ENCODE measurements around the gene UGCG.
"Not testable (repeated sequence)": the region's sequence is repeated elsewhere in the genome, so short reads cannot be mapped to it uniquely, and the experiment has no call there.

UGCG gene

DNA sequence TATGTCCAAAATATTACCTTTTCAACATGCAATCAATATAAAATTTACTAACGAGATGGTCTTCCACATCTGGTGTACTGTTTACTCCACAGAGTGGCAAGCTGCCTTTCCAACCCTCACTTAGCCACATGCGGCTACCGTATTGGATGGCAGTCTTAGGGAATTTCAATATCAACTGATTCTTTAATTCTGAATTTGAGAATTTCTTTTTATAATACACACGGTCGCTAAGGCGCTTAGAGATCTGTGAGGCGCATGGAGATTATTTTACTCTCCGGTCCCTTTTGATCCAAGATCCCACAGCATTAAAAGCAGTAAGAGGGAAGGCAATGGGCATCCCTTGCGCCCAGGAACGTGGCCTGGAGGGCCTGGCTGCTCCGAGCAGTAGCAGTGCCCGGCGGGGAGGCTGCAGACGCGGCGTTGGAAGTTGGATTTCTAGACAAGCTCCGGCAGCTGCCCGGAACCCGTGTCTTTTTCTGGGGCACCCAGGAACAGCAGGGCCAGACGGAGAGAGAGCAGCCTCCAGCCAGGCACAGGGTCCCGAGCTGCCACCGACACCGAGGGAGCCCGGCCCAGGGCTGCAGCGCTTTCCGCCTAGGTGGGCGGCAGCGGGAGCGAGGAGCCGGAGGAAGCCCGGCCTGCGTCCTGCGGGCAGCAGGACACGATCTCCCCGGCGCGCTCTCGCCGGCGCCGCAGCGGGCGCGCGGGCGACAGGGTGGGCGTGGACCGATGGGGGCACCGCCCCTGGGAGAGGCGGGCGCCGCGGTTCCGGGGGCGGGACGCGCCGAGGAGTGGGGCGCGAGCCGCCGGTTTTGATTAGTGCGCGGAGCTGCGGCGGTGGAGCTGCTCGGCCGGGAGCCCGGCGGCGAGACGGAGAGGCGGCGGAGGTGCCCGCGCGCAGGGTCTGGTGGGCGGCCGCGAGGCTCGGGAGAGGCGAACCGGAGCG lies at the start of gene UGCG:
UGCG (plus strand) TSS at position 819 of the 946 bp plus-strand sequence. CDS start 402 bp downstream, outside the sequence.
- DNase-seq (ENCODE audit: low read depth in 2 of 2): peak; percentile 81 to 86

DNA sequence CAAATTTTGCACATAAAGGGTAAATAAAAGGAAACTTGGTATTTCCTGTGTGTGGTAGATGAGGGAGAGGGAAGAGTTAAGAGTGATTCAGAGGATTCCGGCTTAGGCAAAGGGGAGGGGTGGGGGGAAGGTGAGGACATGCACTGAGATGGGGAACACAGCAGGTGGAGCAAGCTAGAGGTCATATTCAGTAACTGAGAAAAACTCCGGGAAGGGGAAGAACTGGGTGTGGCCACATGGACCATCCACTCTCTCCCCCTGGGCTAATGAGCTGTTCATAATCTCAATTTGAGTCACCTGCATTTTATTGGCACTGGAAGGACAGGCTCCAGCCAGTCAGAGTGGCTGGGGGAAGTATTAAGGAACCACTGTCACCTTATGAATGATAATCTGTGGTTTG lies 45.1 kb upstream of the UGCG start:
- DNase-seq (ENCODE audit: low read depth in 2 of 2): no peak

DNA sequence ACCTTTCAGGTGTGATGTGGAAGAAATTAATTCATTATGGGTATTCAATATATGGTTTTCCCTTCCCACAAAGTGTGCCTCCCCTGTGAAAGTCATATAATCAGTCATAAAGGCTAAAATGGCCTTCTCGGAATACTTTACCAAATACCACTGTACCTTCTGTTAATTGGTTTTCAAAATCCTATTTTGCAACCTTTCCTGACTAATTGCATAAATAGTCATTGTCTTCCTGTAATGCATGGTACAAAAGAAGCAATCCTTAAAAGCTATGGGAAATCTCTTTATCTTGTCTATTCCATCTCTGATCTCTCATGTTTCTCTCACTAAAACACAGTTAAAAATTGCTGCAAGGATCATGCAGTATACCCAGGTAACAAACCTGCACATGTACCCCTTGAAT lies 44.3 kb upstream of the UGCG start:
- no peak for DNase-seq (ENCODE audit: low read depth in 2 of 2)

DNA sequence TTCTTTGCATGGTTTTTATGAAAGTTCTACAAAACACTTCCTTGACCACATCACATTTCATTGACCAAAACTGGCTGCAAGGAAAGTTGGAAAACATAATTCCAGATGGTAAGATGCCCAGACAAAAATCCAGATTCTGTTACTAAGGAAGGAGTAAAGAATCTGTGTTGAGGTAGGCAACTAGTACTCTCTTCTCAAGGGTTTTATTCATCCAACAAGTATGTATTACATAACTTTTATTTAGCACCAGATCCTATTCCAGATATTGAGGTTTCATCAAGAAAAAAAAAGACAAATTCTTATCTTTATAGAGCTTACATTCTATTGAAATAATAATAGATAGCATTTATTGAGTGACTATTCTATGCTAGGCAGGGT lies 43.2 kb upstream of the UGCG start:
- DNase-seq (ENCODE audit: low read depth in 2 of 2): no peak

DNA sequence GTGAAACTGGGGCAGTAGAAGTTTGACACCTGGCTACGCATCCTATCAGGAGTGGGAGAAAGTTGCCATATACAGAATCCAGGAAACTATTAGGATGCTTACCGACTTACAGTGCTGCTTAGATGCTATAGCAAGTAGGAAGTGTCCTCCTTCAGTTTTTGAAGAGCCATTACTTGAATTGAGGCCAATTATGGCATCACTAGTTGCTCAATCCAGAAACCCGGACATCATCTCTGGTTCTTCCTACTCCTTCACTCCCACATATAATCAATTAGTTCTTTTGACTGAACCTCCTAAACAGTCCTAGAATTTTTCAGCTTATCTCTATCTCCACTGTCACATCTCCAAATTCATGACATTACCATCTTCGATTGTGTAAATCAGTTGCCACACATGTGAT lies 41.8 kb upstream of the UGCG start:
- no peak for DNase-seq (ENCODE audit: low read depth in 2 of 2)

DNA sequence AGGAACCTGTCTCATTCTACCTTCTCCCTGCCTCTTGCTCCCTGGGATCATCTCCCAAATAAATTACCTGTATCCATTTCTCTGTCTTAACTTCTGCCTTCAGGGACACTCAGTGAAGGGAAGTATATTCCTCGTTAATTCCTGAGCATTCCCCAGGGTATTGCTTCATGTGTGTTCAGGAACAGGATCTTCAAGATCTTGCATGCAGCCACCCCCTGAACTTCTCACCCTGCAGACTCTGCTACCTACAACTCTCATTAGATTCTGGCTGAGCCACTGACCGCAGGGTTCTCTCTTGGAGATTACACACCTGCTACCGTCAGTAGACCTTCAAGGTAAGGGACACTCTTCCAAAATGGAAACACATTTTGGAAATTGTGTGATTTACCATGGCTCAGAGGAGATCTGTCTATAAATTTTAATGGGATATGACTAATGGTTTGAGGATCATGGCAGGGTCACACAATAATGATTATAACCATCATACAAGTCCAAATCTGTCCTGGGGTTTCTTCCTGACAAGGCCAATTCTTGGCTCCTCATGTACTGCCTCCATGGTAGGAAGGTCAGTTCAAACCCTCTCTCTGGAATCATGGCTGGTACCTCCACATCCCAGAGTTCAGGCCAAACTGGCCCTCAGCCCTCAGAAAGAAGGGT lies 38.9 kb upstream of the UGCG start:
- no peak for DNase-seq (ENCODE audit: low read depth in 2 of 2)

DNA sequence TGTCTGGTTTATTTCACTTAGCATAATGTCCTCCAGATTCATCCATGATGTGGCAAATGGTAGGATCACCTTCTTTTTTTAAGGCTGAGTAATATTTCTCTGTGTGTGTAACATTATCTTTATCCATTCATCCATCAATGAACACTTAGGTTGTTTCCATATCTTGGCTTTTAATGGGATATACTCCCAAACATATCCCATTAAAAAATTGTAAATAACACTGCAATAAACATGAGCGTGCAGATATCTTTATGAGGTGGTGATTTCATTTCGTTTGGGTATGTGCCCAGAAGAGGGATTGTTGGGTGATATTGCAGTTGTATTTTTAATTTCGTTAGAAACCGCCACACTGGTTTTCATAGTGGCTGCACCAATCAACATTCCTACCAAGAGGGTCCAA lies 36.2 kb upstream of the UGCG start:
- DNase-seq (ENCODE audit: low read depth in 2 of 2): no peak

DNA sequence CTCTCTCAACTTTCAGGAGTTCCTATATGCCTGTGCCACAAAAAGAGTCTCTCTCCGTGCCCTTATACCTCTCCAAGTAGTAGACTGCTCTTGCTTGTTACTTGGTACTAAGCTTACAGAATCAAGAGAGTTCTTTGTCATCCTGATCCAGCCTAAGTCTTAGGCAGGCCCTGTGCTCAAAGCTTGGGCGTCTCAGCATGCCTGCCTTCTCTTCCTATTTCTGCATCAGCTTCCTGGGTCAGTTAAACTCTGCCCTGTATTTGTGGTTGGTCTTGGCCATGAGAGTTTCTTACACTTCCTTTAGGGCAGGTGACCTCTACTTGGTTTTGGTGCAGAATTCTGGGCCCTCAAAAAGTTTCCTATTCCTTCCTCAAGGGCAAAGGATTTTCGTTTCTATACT lies 33.0 kb upstream of the UGCG start:
- DNase-seq (ENCODE audit: low read depth in 2 of 2): no peak

DNA sequence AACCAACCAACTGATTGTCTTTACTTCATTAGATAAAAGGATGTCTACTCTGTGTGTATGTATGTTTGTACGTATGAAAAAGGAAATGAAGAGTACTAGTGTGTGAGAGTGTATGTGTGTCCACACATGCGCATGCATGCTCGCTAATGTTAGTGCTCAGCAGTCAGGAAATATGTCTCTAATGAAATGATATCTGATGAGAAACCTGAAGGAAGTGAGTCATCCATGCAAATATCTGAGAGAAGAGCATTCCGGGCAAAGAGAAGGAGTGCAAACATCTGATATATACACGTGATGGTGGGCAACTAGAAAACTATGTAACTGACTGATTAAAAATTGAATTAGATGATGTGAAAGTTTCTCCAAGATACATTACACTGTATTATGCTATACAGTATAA lies 29.6 kb upstream of the UGCG start:
- peak; percentile 75 to 76 for DNase-seq (ENCODE audit: low read depth in 2 of 2)

DNA sequence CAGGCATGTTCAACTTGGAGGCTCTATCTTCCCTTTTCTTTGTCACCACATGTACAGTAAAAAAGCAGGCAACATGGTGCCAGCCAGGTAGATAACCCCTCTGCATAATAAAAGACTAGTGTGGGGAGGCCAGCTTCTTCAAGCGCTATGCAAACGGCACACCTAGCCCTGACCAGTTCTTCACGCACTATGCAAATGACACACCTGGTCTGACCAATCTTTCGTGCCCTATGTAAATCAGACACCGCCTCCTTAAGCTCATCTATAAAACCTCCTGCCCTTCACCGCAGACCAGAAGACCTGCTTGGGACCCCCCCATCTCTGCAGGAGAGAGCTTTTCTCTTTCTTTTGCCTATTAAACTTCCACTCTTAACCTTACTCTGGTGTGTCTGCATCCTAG lies 28.1 kb upstream of the UGCG start:
- no peak for DNase-seq (ENCODE audit: low read depth in 2 of 2)

DNA sequence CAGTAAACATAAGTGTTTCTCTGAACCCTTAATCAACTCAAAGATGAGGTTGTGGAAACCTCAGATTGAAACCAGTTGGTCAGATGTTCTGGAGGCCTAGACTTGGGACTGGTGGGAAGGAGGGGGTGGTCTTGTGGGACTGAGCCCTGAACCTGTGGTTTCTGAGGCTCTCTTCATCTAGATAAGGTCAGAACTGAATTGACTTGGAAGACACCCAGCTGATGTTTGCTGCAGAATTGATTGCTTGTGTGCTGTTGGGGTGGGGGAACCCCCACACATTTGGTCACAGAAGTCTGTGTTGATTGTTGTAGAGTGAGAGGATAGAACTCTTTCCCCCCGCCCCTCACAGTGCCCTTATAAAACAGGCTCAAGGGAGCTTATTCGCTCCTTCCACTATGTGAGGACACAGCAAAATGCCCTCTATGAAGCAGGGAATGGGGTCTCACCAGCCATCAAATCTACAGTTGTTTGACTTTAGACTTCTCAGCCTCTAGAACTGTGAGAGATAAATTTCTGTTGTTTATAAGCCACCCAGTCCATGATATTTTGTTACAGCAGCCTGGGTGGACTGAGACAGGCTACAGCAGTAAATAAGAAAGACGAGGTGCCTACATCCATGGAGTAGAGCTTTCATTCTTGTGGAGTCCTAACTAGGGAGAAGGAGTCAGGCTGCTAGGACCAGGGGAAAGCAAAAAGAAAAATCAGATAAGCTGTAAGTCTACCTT lies 25.7 kb upstream of the UGCG start:
- DNase-seq (ENCODE audit: low read depth in 2 of 2): no peak

DNA sequence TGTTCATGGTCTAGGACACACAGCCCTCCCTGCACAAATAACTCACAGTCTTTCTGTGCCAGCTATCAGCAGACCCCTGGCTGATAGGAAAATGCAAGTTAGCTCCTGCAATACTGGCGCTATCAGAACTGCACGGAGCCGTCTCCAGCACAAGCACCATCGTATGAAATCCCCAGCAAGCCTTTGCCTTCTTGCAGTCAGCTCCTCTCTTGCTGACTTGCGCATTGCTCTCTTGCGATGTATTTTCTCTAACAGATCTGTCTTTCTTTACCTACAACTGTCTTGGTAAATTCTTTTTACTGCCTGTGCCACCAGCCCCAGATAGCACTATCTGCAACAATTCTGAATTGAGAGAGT lies 25.1 kb upstream of the UGCG start:
- DNase-seq (ENCODE audit: low read depth in 2 of 2): no peak

DNA sequence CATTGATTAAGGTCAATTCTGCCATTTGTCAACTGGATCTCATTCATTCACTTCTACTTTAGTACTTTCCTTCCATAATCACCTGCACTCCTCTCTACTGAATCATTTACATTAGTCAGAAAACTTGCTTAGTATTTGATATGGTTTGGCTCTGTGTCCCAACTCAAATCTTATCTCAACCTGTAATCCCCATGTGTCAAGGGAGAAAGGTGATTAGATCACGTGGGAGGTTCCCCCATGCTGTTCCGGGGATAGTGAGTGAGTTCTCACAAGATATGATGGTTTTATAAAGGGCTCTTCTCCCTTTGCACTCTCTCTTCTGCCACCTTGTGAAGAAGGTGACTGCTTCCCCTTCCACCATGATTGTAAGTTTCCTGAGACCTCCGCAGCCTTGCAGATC lies 23.7 kb upstream of the UGCG start:
- DNase-seq (ENCODE audit: low read depth in 2 of 2): no peak

DNA sequence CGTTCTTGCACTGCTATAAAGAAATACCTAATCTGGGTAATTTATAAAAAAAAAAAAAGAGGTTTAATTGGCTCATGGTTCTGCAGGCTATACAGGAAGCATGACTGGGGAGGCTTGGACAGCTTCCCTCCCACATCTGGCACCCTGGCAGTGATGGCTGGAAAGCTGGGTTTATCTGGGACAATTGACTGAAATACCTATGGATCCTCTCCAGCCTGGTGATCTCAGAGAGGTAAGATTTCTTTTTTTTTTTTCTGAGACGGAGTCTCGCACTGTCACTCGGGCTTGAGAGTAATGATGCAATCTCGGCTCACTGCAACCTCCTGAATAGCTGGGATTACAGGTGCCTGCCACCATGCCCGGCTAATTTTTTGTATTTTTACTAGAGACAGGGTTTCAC lies 22.7 kb upstream of the UGCG start:
- no peak for DNase-seq (ENCODE audit: low read depth in 2 of 2)

DNA sequence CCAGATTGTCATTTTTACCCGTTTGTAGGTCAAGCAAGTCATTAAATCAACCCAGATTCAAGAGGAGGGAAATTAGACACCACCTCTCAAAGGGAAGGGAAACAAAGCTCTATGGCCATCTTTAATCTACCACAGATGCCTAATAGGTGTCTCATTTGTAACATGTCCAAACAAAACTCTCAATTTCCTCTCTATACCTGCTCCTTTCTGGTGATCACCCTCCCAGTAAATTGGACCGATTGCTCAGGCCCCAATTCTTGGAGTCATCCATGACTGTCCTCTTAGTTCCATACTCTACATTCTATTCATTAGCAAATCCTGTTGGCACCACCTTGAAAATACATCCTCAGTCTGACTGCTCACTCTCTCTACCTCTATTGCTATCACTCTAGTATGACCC lies 22.1 kb upstream of the UGCG start:
- no peak for DNase-seq (ENCODE audit: low read depth in 2 of 2)

DNA sequence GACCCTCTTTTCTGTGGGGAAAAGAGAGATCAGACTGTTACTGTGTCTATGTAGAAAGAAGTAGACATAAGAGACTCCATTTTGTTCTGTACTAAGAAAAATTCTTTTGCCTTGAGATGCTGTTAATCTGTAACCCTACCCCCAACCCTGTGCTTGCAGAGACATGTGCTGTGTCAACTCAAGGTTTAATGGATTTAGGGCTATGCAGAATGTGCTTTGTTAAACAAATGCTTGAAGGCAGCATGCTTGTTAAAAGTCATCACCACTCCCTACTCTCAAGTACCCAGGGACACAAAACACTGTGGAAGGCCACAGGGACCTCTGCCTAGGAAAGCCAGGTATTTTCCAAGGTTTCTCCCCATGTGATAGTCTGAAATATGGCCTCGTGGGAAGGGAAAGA lies 21.3 kb upstream of the UGCG start:
- not testable (repeated sequence) for DNase-seq (ENCODE audit: low read depth in 2 of 2)

DNA sequence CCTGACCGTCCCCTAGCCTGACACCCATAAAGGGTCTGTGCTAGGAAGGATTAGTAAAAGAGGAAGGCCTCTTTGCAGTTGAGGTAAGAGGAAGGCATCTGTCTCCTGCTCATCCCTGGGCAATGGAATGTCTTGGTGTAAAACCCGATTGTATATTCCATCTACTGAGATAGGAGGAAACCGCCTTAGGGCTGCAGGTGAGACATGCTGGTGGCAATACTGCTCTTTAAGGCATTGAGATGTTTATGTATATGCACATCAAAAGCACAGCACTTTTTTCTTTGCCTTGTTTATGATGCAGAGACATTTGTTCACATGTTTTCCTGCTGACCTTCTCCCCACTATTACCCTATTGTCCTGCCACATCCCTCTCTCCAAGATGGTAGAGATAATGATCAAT lies 20.9 kb upstream of the UGCG start:
- DNase-seq (ENCODE audit: low read depth in 2 of 2): not testable (repeated sequence)

DNA sequence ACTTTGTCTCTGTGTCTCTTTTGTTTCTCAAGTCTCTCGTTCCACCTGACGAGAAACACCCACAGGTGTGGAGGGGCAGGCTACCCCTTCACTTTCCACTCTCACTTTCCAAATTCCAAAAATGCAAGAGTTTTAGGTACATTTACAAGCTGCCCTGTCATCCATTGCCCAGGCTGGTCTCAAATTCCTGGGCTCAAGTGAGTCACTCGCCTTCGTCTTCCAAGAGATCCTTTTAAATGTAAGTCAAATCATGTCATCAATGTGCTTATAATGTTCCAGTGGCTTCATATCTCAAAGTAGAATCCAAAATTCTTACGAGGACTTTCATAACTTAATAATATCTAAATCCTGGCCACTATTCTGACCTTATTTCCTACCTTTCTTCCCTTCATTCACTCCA lies 20.4 kb upstream of the UGCG start:
- DNase-seq (ENCODE audit: low read depth in 2 of 2): no peak

DNA sequence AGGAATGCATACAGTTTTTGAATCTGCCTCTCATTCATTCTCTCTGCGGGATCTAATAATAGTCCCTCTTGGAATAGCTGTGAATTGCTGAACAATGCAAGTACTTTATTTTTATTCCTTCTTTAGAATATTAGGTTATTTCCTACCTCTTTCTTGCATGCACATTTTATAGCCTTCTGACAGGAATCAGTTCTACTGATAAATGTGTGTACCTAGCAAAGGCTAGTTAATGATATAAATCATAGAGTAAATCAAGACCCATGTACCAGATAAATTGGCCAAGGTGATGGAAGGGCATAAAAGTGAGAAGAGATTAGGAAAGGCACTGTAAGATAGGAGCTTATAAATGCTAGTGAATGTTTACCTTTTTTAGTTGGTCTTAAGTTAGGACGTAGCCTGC lies 19.2 kb upstream of the UGCG start:
- no peak for DNase-seq (ENCODE audit: low read depth in 2 of 2)

DNA sequence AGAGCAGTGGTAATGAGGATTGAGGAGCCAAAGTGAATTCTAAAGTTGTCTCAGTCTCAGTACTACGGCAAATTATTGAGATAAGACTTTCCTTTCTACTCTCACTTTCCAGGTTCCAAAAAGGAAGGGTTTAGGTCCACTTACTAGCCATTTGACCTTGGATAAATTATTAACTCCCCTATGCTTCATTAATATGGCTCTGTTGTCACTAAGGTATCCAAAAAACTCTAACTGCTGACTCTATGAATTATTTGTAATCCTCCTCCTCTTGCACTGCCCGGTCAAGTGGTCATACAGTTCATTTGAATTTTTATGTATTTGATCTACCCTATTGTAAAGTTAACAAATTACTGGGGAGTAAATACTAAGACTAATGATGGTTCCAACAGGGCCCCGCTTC lies 17.7 kb upstream of the UGCG start:
- DNase-seq (ENCODE audit: low read depth in 2 of 2): no peak

DNA sequence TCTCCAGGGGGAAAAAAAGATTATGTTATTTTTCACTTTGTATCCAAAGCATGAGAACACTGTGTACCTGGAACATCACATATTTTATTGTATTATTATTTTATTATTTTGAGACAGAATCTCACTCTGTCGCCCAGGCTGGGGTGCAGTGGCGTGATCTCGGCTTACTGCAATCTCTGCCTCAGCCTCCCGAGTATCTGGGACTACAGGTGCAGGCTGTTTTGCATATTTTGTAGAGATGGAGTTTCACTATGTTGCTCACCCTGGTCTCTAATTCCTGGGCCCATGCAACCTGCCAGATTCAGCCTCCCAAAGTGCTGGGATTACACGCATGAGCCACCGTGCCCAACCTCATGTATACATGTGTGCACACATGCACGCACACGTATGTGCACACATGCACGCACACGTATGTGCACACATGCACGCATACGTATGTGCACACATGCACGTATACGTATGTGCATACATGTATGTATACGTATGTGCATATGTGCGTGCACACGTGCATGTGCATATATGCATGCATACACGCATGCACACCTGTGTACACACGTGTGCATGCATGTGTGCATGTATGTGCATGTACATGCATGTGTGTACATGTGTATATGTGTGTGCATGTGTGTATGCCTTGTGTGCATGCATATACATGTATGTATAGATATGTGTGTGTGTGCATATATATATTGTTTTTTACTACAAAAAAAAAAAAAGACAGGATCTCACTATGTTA lies 9.5 kb upstream of the UGCG start:
- DNase-seq (ENCODE audit: low read depth in 2 of 2): no peak

DNA sequence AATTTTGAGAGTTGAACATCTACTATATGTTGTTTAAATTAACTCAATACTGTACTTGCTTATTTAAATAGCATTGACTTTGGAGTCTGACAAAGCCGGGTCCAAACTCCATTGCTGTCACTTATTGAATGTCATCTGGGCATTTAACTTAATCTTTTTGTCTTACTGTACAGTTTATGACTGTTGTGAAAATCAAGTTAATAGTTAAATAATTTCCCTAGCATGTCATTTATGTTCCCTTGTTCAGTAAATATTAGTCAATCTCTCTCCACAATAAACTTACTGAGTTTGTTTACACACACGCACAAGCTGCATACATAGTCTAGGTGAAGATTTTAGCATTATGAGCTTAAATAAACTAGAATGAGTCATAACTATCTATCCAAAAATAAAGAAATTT lies 6.3 kb upstream of the UGCG start:
- DNase-seq (ENCODE audit: low read depth in 2 of 2): no peak
